Measurements from ENCODE around the gene KNDC1. TPM values are rescaled to one million over a fixed set of nuclear protein-coding genes. Genes with fewer than 3 reads are reported as not detected.

The KNDC1 gene
- total and polyA plus RNA-seq, 2 experiments from 2014 or later: 1.8 to 16.0 TPM

- Histone ChIP-seq H3K79me2 (replicated peaks; ENCODE audit: insufficient read depth) (no peaks in the 10 kb centered on the region), H3K27ac (ENCODE audit: low read depth) (no peak overlapping the region), H3K27me3 (ENCODE audit: insufficient read depth) (no peaks in the 10 kb centered on the region), H3K36me3 (ENCODE audit: insufficient read depth) (no peaks in the 10 kb centered on the region), H2AFZ (no peak overlapping the region), H4K20me1 (replicated peaks; ENCODE audit: insufficient read depth) (no peaks in the 10 kb centered on the region), H3F3A (replicated peaks; ENCODE audit: low read depth) (no peaks in the 10 kb centered on the region), H3K4me1 (ENCODE audit: insufficient read depth) (peaks cover 11% of the 10 kb centered on the region; the same call in 1 of the 2 replicates), H3K4me2 (no peak overlapping the region), H3K9me2 (ENCODE audit: insufficient read depth) (no peaks in the 10 kb centered on the region), H3K4me3 (no peak overlapping the region)
- H3K27me3 Mint-ChIP-seq (ENCODE audit: insufficient read depth, low read depth, poor library complexity): peaks cover 15% of the 10 kb centered on the region
- H3K4me1 Mint-ChIP-seq: peaks cover 17% of the 10 kb centered on the region
- H3K9me3 Mint-ChIP-seq: no peaks in the 10 kb centered on the region
- H3K4me3 Mint-ChIP-seq: no peak overlapping the region
- H3K27ac Mint-ChIP-seq: no peak overlapping the region
- no peak for ATAC-seq
- TF ChIP-seq CTCF (conservative IDR thresholded peaks at IDR 0.05; ENCODE audit: low read depth in 2 of 2): no peak; a peak in 1 of 4 replicates
- no peak for TF ChIP-seq REST (IDR thresholded peaks at IDR 0.05; ENCODE audit: unreplicated experiment)
- H3K36me3 Mint-ChIP-seq (ENCODE audit: low read depth): no peaks in the 10 kb centered on the region
- DNase-seq (ENCODE audit: low spot score): no peak
These were observed 89.2 kb downstream of the KNDC1 start for GRCh38 chr10:133249094-133249780.

- no peak overlapping the region for H3K27ac Mint-ChIP-seq
- DNase-seq (ENCODE audit: low spot score) (no peak), ATAC-seq (no peak)
- no peaks in the 10 kb centered on the region for H3K79me2 ChIP-seq (replicated peaks; ENCODE audit: insufficient read depth)
- peaks cover 11% of the 10 kb centered on the region; the same call in 1 of the 2 replicates for H3K4me1 ChIP-seq (ENCODE audit: insufficient read depth)
- H3K4me2 ChIP-seq: no peak overlapping the region
- H3K36me3 Mint-ChIP-seq (ENCODE audit: low read depth): no peaks in the 10 kb centered on the region
- H3K27me3 Mint-ChIP-seq (ENCODE audit: insufficient read depth, low read depth, poor library complexity): peaks cover 15% of the 10 kb centered on the region
- no peaks in the 10 kb centered on the region for H3K9me2 ChIP-seq (ENCODE audit: insufficient read depth)
- no peak overlapping the region for H3K27ac ChIP-seq (ENCODE audit: low read depth)
- H3K36me3 ChIP-seq (ENCODE audit: insufficient read depth): no peaks in the 10 kb centered on the region
- H3K4me3 ChIP-seq: no peak overlapping the region
- no peaks in the 10 kb centered on the region for H3F3A ChIP-seq (replicated peaks; ENCODE audit: low read depth)
- H4K20me1 ChIP-seq (replicated peaks; ENCODE audit: insufficient read depth): no peaks in the 10 kb centered on the region
- no peak overlapping the region for H3K4me3 Mint-ChIP-seq
- no peak overlapping the region for H2AFZ ChIP-seq
- no peaks in the 10 kb centered on the region; the same call in 1 of the 3 replicates for H3K9me3 Mint-ChIP-seq
- peaks cover 16% of the 10 kb centered on the region for H3K4me1 Mint-ChIP-seq
- H3K27me3 ChIP-seq (ENCODE audit: insufficient read depth): no peaks in the 10 kb centered on the region
- TF ChIP-seq EZH2 (IDR thresholded peaks at IDR 0.05; ENCODE audit: low read depth, unreplicated experiment) (no peak), EZH2phosphoT487 (IDR thresholded peaks at IDR 0.05; ENCODE audit: unreplicated experiment) (no peak), CREB1 (CRISPR knock-in tag; IDR thresholded peaks at IDR 0.05; ENCODE audit: low read depth) (no peak), POLR2AphosphoS5 (IDR thresholded peaks at IDR 0.05; ENCODE audit: low read depth) (no peak), ZNF462 (CRISPR knock-in tag; IDR thresholded peaks at IDR 0.05) (no peak)
These were observed 90.1 kb downstream of the KNDC1 start for GRCh38 chr10:133249975-133250754.

Measured in GM23338 (cell line).